Daoy (cell line): ENCODE results near the gene EVI2A. TPM values are rescaled to one million over a fixed set of nuclear protein-coding genes. Genes with fewer than 3 reads are reported as not detected.
A peak's percentile ranks its signal among the peaks of the same experiment; 100 is the strongest.

Experiments used
- DNase-seq: peaks from one replicate; pipeline ENCODE4 v3.0.0-alpha.2; 2015; ENCODE audit warnings: low read depth
- total RNA-seq: library from RNA; depleted of rRNA; stranded (reverse); fragments of >200 nt; shearing (Covaris generic); gene quantifications from 2 replicates; pipeline ENCODE4 v1.2.3, GENCODE V29; 2014; rRNA removed

EVI2A gene
- total RNA-seq, 1 experiment from 2014 or later = 0.63 TPM

DNA sequence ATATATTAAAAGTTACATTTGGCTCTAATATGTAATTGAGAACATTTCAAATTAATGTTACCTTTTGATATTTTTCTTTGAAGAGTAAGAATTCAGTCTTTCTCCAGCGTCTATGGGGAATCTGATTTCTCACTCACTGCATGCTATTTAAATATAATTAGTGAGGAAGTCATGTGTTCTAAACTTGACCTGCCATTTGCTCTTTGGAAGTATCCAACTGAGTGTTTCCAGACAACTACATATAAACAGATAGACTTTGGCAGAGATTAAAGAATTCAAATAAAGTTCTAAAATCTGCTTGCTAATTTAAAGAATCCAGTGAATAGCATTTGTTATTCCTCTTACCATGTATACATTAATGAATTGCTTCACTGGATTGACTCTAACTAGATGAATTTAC lies 47.9 kb downstream of the EVI2A start:
- DNase-seq = no peak

DNA sequence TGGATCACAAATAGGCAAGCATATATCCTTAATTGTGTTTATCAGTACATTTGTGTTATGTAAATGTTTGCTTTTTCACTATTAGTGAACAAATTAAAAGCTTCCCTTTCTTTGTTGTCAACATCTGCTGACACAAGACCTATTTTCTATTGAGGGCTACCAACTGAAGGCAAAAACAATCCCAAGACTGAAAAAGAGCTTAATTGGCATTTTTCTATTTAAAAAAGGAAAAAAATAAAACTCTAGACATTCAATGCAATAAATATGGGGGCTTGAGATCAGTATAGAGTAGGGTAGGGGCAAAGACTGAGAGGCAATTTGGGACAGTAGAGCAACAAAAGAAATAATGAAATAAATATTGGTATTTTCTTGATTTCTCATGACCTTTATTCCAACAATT lies 48.6 kb downstream of the EVI2A start:
- no peak for DNase-seq

DNA sequence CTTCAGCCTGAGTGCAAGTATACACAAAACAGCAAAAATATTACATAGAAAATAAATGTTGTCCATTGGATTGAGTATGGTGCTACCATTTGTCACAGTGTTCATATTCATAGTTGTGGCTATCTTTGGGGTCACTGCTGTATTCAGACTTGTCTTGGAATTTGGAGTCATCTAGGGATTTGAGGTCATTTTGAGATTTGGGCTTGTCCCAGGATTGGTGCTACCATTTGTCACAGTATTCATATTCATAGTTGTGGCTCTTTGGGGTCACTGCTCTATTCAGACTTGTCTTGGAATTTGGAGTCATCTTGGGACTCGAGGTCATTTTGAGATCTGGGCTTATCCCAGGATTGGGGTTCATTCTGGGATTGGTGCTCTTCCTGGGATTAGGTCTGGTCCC lies 49.2 kb downstream of the EVI2A start:
- DNase-seq = no peak

DNA sequence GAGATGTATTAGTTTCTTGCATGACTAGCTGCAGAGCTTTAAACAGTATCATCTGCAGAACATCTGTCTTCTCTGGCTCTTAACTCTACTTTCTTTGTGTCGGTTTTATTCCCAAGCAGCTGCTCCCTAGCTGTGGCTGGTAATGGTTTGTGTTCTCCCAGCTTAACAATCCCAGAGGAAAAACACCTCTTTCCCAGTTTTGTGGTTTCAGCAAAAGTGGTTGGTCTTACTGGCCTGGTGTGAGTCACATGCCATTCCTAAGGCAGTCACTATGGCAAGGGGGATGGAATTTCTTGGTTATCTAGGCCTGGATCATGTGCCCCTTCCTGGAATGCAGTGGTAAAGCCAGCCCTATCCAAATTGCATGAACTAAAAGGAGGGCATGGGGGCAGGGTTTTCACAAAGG lies 51.8 kb downstream of the EVI2A start:
- peak; percentile 96 for DNase-seq

DNA sequence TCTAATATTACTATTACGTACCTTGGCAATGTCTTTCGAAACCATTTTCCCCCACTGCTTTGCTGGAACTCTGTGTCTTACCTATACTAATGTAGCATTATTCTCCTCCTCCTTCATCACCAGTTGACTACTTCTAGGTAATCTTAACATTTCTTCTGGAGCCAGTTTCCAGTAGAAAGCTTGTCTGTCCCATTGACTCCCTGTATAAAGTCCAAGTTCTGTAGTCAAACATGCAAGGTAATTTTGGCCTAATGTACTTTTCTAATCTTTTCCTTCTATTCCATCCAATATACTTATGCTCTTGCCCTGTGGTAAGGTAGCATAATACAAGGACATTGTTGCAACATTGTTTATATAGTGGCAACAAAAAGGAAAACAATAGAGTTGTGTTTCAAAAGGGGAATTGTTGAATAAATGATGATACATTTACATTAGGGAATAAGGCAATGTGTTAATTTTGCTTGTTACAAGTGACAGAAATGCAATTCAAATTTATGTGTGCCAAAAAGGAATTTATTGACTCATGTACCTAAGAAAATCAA lies 52.3 kb downstream of the EVI2A start:
- DNase-seq = no peak

Other genes starting within 250 kb of the EVI2A start
- 13.8 and 30.2 TPM in 2 replicates for gene NF1, start 226.6 kb downstream of the EVI2A start, total RNA-seq
- gene OMG, start 24.4 kb downstream of the EVI2A start, total RNA-seq = not detected in 2 replicates
- gene EVI2B, start 7.6 kb downstream of the EVI2A start, total RNA-seq = not detected in 2 replicates
- 4.4 and 5.5 TPM in 2 replicates for gene RAB11FIP4, start 70.1 kb upstream of the EVI2A start, total RNA-seq